Measurements from ENCODE around the gene NCAM1.

NCAM1 gene

GRCh38 chr11:113213549-113213948 is 252.3 kb downstream of the NCAM1 start:
- no peak for TF ChIP-seq ZFX (IDR thresholded peaks at IDR 0.05; ENCODE audit: borderline replicate concordance)
- no peak for TF ChIP-seq CTCF (IDR thresholded peaks at IDR 0.05)
- H3K27ac ChIP-seq: no peak overlapping the region

- TF ChIP-seq CTCF (IDR thresholded peaks at IDR 0.05) (no peak), ZFX (IDR thresholded peaks at IDR 0.05; ENCODE audit: borderline replicate concordance) (no peak)
These were observed 261.0 kb downstream of the NCAM1 start for GRCh38 chr11:113222241-113222640.

GRCh38 chr11:113234888-113235287 is 273.7 kb downstream of the NCAM1 start:
- H3K27ac ChIP-seq: no peak overlapping the region
- no peak for TF ChIP-seq ZFX (IDR thresholded peaks at IDR 0.05; ENCODE audit: borderline replicate concordance)
- TF ChIP-seq CTCF (IDR thresholded peaks at IDR 0.05): no peak

More at GRCh38 chr11:113222241-113222640, 261.0 kb downstream of the NCAM1 start:
- no peak overlapping the region for H3K27ac ChIP-seq

DNA sequence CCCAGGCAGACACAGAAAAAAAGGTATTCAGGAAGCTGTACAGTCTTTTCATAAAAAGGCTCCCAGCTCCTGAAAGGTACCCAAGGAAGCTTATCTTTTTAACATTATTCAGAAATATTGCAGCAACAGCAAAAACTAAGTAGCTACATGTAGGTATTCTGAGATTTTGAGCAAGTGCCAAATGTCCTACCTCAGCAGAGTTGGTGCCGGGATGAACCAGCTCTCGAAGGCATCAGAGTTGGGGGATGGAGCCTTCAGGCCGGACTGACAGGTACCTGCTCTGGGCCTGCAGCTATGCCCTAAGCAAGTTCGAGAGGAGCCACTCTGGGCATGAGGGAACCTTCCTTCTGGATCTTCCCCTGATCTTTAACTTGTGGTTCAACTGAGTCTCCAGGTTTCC is 276.0 kb downstream of the NCAM1 start:
- no peak overlapping the region for H3K27ac ChIP-seq
- TF ChIP-seq CTCF (IDR thresholded peaks at IDR 0.05) (no peak), ZFX (IDR thresholded peaks at IDR 0.05; ENCODE audit: borderline replicate concordance) (no peak)

DNA sequence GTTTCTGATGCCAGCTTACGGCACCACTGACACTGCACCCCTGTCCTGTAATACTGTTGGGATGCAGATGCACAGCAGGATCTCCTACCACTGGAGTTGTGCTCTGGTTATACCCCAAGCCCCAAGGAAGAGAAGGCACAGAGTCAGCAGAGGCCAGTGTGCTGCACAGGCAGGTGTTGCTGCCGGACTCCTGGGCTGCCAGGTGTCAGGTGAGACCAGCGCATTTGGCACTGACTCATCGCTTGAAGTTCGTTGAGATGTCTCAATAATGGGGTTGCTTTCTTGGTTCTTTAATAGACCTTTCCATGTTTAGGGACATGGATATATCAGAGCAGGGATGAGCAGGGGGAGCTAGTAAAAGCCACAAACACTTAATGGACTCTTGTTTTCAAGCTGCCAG is 277.5 kb downstream of the NCAM1 start:
- no peak overlapping the region for H3K27ac ChIP-seq
- TF ChIP-seq ZFX (IDR thresholded peaks at IDR 0.05; ENCODE audit: borderline replicate concordance) (no peak), CTCF (IDR thresholded peaks at IDR 0.05) (no peak)

DNA sequence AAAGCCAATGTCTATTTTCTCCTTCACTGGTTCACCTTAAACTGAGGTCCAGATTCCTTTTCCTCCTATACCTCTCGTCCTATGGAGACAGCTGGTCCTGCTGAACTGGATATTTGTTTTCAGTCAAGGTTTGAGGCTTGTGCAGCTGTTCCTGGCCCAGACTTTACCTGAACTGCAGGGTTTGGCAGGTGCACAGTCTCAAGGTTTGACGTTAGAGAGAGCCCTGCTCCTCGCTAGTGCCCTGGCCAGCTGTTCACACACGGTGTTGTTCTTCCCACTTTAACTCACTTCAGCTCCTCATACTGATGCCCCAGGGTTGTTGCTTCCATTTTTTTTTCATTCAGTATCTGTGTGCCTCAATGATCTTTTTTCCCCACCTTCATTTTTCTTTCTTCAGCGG is 279.2 kb downstream of the NCAM1 start:
- no peak overlapping the region for H3K27ac ChIP-seq
- TF ChIP-seq ZFX (IDR thresholded peaks at IDR 0.05; ENCODE audit: borderline replicate concordance) (no peak), CTCF (IDR thresholded peaks at IDR 0.05) (no peak)

GRCh38 chr11:113240790-113241635 is 279.8 kb downstream of the NCAM1 start:
- TF ChIP-seq ZFX (IDR thresholded peaks at IDR 0.05; ENCODE audit: borderline replicate concordance) (no peak), CTCF (IDR thresholded peaks at IDR 0.05) (no peak)
- no peak overlapping the region for H3K27ac ChIP-seq

All from 22Rv1 (cell line).